GM12878 (cell line): ENCODE data around the gene CPSF4. TPM values are rescaled to one million over a fixed set of nuclear protein-coding genes. Genes with fewer than 3 reads are reported as not detected.
"Not testable (repeated sequence)": the region's sequence is repeated elsewhere in the genome, so short reads cannot be mapped to it uniquely, and the experiment has no call there.

Source experiments
- ATAC-seq: fragments of 200-7000 bp; cut with Tn5 transposase; 3 replicates; pipeline ENCODE4 v1.9.1; 2020; ENCODE audit warnings: mild to moderate bottlenecking, moderate library complexity
- BruUV-seq: library from RNA; stranded (reverse); fragments of 400-500 nt; replicated peaks from 2 replicates; lab custom pipeline; 2021; lab: Mats Ljungman, UMichigan
- CTCF ChIA-PET: fragments of 300-600 bp; sonication (Branson Sonifier 250); formaldehyde crosslinking; extraction: SDS; loops from one replicate; lab custom pipeline; 2021; ENCODE audit warnings: inconsistent platforms; lab: Yijun Ruan, JAX
- POLR2A ChIA-PET: fragments of 350-600 bp; formaldehyde crosslinking; extraction: SDS; loops from one replicate; lab custom pipeline; 2021; ENCODE audit warnings: inconsistent platforms; lab: Charles Lee
- RAD21 ChIA-PET: fragments of 300-600 bp; sonication (Branson Sonifier 250); formaldehyde crosslinking; loops from one replicate; lab custom pipeline; 2023; ENCODE audit warnings: antibody characterized with exemption; ENCODE audit not compliant: unreplicated experiment; lab: Charles Lee
- SMC1A ChIA-PET: fragments of 300-600 bp; sonication (Branson Sonifier 250); formaldehyde crosslinking; loops from one replicate; lab custom pipeline; 2023; ENCODE audit not compliant: unreplicated experiment, uncharacterized antibody; lab: Charles Lee
- DNase-seq: peaks from one replicate; pipeline ENCODE4 v3.0.0-alpha.2; 2011; ENCODE audit warnings: low read depth, low spot score
- FAIRE-seq: peaks from 3 replicates; lab custom pipeline; 2011; peaks lifted over from hg19 to GRCh38; lab: Jason Lieb, UNC
- H2AFZ ChIP-seq: 2 replicates; pipeline ENCODE4 v1.6.0; 2011; ENCODE audit warnings: low read depth, low read length, control low read depth; ENCODE audit not compliant: control insufficient read depth
- H3K27ac ChIP-seq: 2 replicates; pipeline ENCODE4 v1.5.1; 2011; ENCODE audit warnings: control low read depth; ENCODE audit not compliant: control insufficient read depth, insufficient read depth
- H3K27me3 ChIP-seq, 2 experiments: replicated peaks in 1 of 2; 2 replicates each; pipeline versions ENCODE4 v1.6.0 to v1.6.1; 2011; ENCODE audit warnings: low read length in 1 of 2; ENCODE audit not compliant: control insufficient read depth in 2 of 2, insufficient read depth in 2 of 2
- H3K36me3 ChIP-seq, 2 experiments: 2 replicates each; pipeline ENCODE4 v1.5.1; 2011; ENCODE audit warnings: low read length in 1 of 2; ENCODE audit not compliant: control insufficient read depth in 2 of 2, insufficient read depth in 2 of 2
- H3K4me1 ChIP-seq: 2 replicates; pipeline ENCODE4 v1.6.1; 2011; ENCODE audit warnings: mild to moderate bottlenecking, low read length, moderate library complexity, mixed read lengths; ENCODE audit not compliant: control insufficient read depth, insufficient read depth
- H3K4me2 ChIP-seq: 2 replicates; pipeline ENCODE4 v1.6.0; 2011; ENCODE audit warnings: control low read depth; ENCODE audit not compliant: control insufficient read depth, insufficient read depth
- H3K4me3 ChIP-seq: fragments of 200-600 bp; sonication (generic); 2 replicates; pipeline ENCODE4 v1.5.1; 2016
- H3K79me2 ChIP-seq: 2 replicates; pipeline ENCODE4 v1.6.0; 2011; ENCODE audit warnings: low read length; ENCODE audit not compliant: control insufficient read depth, insufficient read depth
- H3K9ac ChIP-seq: 2 replicates; pipeline ENCODE4 v1.8.0; 2011; ENCODE audit warnings: low read length, control low read depth, mixed read lengths; ENCODE audit not compliant: control insufficient read depth, insufficient read depth
- H3K9me3 ChIP-seq: replicated peaks from 3 replicates; pipeline ENCODE4 v1.5.1; 2011; ENCODE audit warnings: mild to moderate bottlenecking, low read length; ENCODE audit not compliant: control insufficient read depth, insufficient read depth
- H4K20me1 ChIP-seq: 2 replicates; pipeline ENCODE4 v1.6.0; 2011; ENCODE audit not compliant: control insufficient read depth, insufficient read depth
- CTCF ChIP-seq, 3 experiments: IDR thresholded peaks in 2 of 3; conservative IDR thresholded peaks in 1 of 3; 2 replicates each; pipeline ENCODE4 v1.5.1; 2011; ENCODE audit warnings: low read depth in 3 of 3, low read length in 3 of 3, mild to moderate bottlenecking in 3 of 3, control low read depth in 2 of 3, moderate library complexity in 2 of 3, inconsistent platforms in 1 of 3, mixed read lengths in 1 of 3; ENCODE audit not compliant: control insufficient read depth in 2 of 3, insufficient read depth in 1 of 3; ENCODE audit errors: extremely low read depth in 1 of 3
- FOXM1 ChIP-seq: IDR thresholded peaks from 2 replicates; pipeline ENCODE4 v1.6.1; 2012; ENCODE audit warnings: low read depth, mild to moderate bottlenecking, inconsistent platforms, low read length, moderate library complexity
- GATAD2B ChIP-seq: fragments of 450-650 bp; conservative IDR thresholded peaks from 2 replicates; pipeline ENCODE4 v1.6.1; 2017; ENCODE audit warnings: low read depth, mild to moderate bottlenecking, moderate library complexity
- NKRF ChIP-seq: fragments of 450-650 bp; conservative IDR thresholded peaks from 2 replicates; pipeline ENCODE4 v1.6.1; 2017; ENCODE audit warnings: mild to moderate bottlenecking, moderate library complexity
- NR2F1 ChIP-seq: fragments of 450-650 bp; conservative IDR thresholded peaks from 2 replicates; pipeline ENCODE4 v1.6.1; 2017; ENCODE audit warnings: mild to moderate bottlenecking
- PAX5 ChIP-seq: IDR thresholded peaks from 2 replicates; pipeline ENCODE4 v1.6.1; 2011; ENCODE audit warnings: low read depth, low read length, borderline replicate concordance
- RAD21 ChIP-seq: IDR thresholded peaks from 2 replicates; pipeline ENCODE4 v1.6.1; 2011; ENCODE audit warnings: mild to moderate bottlenecking, low read depth, low read length, moderate library complexity; ENCODE audit not compliant: insufficient read depth
- SMC3 ChIP-seq: IDR thresholded peaks from 2 replicates; pipeline ENCODE4 v1.6.1; 2011; ENCODE audit warnings: low read length, improper control_type of control experiment, borderline replicate concordance
- SP1 ChIP-seq: IDR thresholded peaks from one replicate; pipeline ENCODE4 v1.6.1; 2011; ENCODE audit warnings: low read depth, low read length
- WGBS: methylation state at CpG from one replicate; pipeline ENCODE4 v1.1.6; 2016; ENCODE audit warnings: low lambda C conversion rate; ENCODE audit not compliant: insufficient replicate concordance, insufficient coverage; ENCODE audit errors: missing lambda C conversion rate; 5-methylcytosine and 5-hydroxymethylcytosine counted together
- in situ Hi-C: fragments of 300-500 bp; cut with MboI; formaldehyde crosslinking; loops from 9 replicates; pipeline ENCODE4 v1.14.3; 2018; ENCODE audit warnings: mixed read lengths
- intact Hi-C: fragments of 100-400 bp; cut with micrococcal nuclease; formaldehyde crosslinking; loops from one replicate; pipeline ENCODE4 v1.14.2; 2022; ENCODE audit not compliant: unreplicated experiment
- polyA plus RNA-seq, 11 experiments: library from polyadenylated mRNA; depleted of rRNA in 4 of 11; unstranded in 6 of 11; stranded (reverse) in 5 of 11; fragments of >200 nt; fragmentation: Nextera tagmentation in 4 of 11; fragmentation: Illumina TruSeq in 1 of 11; extraction: Ambion mirVana in 4 of 11; extraction: Trizol in 1 of 11; gene quantifications; 1 replicate in 1 of 11; 2 replicates in 10 of 11; pipeline versions ENCODE4 v1.2.1 to v1.2.3, GENCODE V29; 2011 to 2016; ENCODE audit warnings: inconsistent platforms in 2 of 11, missing spikeins in 2 of 11, low read depth in 1 of 11
- total RNA-seq, 4 experiments: library from RNA; depleted of rRNA in 3 of 4; stranded (reverse); fragments of >200 nt in 3 of 4; fragmentation: Illumina TruSeq in 1 of 4; extraction: Trizol in 1 of 4; gene quantifications; 2 replicates each; pipeline versions ENCODE4 v1.2.1 to v1.2.3, GENCODE V29; 2013 to 2021
- TF ChIP-seq, protein P1 (sequence below): fragments of 450-650 bp; IDR thresholded peaks from 2 replicates; pipeline ENCODE4 v1.6.1; 2017; ENCODE audit warnings: mild to moderate bottlenecking

The CPSF4 gene
- total and polyA plus RNA-seq, 10 of the 15 experiments (the other 5 are each of a cell fraction or from before 2014, with no cell fraction given), result 13.6 to 70.1 (median 45.0) TPM

DNA sequence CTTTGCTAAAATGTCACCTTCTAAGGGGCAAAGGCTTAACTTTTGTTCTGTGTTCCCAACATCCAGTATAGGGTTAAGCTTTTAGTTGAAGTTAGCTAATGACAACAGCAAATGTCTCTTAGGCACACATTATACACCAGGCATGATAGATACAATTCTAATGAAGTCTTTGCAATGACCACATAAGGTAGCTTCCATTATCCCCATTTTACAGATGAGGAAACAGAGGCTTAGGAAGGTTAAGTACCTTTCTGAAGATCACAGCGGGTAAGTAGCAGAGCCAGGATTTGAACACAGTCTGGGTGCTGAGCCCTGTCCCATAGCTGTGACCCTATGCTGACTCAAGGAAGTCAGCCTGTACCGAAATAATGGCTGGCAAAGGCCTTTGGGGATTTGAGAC lies 28.1 kb upstream of the CPSF4 start (continued):
- TF ChIP-seq NKRF (no peak), NR2F1 (no peak), FOXM1 (no peak), SP1 (no peak), PAX5 (no peak), GATAD2B (no peak), SMC3 (no peak)

DNA sequence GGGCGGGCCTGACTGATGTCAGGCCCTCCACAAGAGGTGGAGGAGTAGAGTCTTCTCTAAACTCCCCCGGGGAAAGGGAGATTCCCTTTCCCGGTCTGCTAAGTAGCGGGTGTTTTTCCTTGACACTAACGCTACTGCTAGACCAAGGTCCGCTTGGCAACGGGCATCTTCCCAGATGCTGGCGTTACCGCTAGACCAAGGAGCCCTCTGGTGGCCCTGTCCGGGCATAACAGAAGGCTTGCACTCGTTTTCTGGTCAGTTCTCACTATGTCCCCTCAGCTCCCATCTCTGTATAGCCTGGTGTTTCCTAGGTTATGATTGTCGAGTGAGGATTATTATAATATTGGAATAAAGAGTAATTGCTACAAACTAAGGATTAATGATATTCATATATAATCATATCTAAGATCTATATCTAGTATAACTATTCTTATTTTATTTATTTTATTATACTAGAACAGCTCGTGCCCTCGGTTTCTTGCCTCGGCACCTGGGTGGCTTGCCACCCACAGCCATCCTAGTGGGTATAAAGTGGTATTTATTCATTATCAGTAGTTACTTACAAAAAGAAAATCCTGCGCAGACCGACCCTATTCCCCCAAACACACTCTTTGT lies 23.1 kb upstream of the CPSF4 start:
- H3K27ac ChIP-seq, FAIRE-seq, H3K4me3 ChIP-seq, DNase-seq, H3K79me2 ChIP-seq, in situ Hi-C loops, H3K27me3 ChIP-seq, H2AFZ ChIP-seq, BruUV-seq, H3K9me3 ChIP-seq, H4K20me1 ChIP-seq, H3K9ac ChIP-seq, H3K4me2 ChIP-seq, intact Hi-C loops, H3K4me1 ChIP-seq: not testable (repeated sequence)
- CTCF ChIA-PET, result interaction anchor here (0.6 to 1.6 kb wide), 5 partner anchors 49 to 170 kb away, joined by 3 to 4 read pairs (median 3); no protein-coding TSS in a partner anchor
- RAD21 ChIA-PET, result interaction anchor here (1.0 to 1.2 kb wide), 2 partner anchors 50 to 54 kb away, joined by 3 read pairs; no protein-coding TSS in a partner anchor
- TF ChIP-seq RAD21 (peak; percentile 51), CTCF (IDR thresholded peaks at IDR 0.05 in 2 of 3, conservative IDR thresholded peaks at IDR 0.05 in 1 of 3; ENCODE audit: control insufficient read depth in 2 of 3, extremely low read depth in 1 of 3, insufficient read depth in 1 of 3, low read depth in 3 of 3, low read length in 3 of 3) (peak; percentile 34 to 68 (median 41))
- TF ChIP-seq, protein P1, sequence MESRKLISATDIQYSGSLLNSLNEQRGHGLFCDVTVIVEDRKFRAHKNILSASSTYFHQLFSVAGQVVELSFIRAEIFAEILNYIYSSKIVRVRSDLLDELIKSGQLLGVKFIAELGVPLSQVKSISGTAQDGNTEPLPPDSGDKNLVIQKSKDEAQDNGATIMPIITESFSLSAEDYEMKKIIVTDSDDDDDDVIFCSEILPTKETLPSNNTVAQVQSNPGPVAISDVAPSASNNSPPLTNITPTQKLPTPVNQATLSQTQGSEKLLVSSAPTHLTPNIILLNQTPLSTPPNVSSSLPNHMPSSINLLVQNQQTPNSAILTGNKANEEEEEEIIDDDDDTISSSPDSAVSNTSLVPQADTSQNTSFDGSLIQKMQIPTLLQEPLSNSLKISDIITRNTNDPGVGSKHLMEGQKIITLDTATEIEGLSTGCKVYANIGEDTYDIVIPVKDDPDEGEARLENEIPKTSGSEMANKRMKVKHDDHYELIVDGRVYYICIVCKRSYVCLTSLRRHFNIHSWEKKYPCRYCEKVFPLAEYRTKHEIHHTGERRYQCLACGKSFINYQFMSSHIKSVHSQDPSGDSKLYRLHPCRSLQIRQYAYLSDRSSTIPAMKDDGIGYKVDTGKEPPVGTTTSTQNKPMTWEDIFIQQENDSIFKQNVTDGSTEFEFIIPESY, result peak; percentile 97
- ATAC-seq, result peak; percentile 33; the same call in 1 of the 3 replicates
- WGBS, result 66% methylated on average over 17 of the region's 17 CpGs
- POLR2A ChIA-PET, result interaction anchor here (0.5 to 0.9 kb wide), 2 partner anchors 23 to 638 kb away, joined by 3 to 9 read pairs; partner anchors contain the start of genes CPSF4 and PTCD1
- SMC1A ChIA-PET, result interaction anchor here (1.1 to 1.4 kb wide), 2 partner anchors 8 to 54 kb away, joined by 3 read pairs; no protein-coding TSS in a partner anchor
- H3K36me3 ChIP-seq, result peaks cover 29 to 32% of the 10 kb centered on the region in 2 experiments
